HG02798 (cell line): ENCODE measurements around the gene ERRFI1.
A peak's percentile ranks its signal among the peaks of the same experiment; 100 is the strongest.

Experiments used
- ATAC-seq: cut with Tn5 transposase; IDR thresholded peaks from one replicate; pipeline ENCODE4 v1.9.1; 2021; ENCODE audit warnings: mild to moderate bottlenecking; ENCODE audit not compliant: unreplicated experiment, poor library complexity

The ERRFI1 gene

DNA sequence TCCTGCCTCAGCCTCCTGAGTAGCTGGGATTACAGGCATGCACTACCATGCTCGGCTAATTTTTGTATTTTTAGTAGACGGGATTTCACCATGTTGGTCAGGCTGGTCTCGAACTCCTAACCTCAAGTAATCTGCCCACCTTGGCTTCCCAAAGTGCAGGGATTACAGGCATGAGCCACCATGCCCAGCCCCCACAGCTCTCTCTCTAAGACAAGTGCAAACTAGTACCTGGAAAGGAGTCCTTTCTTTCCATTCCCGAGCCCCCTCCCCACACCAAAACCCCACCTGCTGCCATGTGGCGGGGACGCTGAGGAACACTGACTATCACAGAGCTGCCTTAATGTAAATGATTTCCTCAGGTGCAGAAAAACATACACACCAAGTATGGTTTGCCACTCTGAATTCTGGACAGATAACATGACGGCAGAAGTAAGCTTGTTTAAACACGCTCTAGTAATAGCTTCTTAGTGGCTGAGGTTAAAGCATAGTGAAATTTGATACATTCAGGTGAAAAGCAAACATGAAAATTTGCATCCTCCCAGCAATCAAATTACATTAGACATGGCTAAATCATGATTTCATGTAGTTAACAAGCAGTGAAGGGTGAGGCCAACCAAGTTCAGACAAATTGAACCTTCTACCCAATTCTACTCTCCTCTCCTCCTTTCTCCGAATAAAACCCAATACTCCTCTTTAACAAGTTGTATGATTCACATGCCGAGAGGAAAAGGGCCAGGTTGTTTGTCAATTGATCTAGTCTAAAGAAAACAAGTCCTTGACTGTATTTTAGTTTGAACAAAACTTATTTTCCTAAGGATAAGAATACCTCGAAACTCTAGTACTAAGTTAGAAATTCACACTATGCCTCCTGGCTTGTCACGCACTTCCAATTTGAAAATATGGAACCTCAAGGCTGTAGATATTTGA lies 19.8 kb downstream of the ERRFI1 start:
- ATAC-seq = no peak

DNA sequence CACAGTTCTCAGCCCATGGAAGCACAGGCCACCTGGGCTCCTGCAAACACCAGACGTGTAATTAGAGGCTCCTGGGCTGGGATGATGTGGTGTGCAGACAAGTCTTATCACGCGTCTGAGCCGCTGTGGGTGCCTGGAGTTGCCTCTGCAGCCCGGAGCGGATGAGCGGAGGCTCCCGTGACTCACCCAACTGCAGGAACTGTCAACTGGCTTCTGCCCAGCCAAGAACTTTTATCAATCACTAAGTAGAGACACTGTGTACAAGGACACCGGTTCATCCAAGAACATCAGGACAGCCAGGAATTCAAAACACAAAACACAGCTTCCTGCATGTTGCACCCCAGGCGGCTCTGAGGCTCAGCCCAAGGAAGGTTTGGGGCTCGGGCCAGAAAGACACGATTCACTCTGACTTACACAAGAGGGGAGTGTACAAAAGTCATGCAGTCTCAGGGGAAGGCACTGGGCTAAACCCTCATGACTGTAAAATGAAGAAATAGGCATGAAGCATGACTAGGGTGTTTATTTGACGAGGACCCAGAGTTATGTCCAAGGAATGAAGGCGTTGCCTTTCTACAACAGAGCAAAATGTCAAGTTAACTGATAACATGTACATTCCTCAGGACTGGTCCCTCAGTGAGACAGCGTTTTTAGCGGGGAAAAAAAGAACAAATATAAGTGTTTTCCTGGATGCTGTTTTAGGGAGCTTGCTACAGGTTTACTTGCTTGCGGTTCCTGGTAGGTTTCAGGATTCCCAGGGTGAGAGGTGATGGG lies 21.1 kb downstream of the ERRFI1 start:
- ATAC-seq = no peak

DNA sequence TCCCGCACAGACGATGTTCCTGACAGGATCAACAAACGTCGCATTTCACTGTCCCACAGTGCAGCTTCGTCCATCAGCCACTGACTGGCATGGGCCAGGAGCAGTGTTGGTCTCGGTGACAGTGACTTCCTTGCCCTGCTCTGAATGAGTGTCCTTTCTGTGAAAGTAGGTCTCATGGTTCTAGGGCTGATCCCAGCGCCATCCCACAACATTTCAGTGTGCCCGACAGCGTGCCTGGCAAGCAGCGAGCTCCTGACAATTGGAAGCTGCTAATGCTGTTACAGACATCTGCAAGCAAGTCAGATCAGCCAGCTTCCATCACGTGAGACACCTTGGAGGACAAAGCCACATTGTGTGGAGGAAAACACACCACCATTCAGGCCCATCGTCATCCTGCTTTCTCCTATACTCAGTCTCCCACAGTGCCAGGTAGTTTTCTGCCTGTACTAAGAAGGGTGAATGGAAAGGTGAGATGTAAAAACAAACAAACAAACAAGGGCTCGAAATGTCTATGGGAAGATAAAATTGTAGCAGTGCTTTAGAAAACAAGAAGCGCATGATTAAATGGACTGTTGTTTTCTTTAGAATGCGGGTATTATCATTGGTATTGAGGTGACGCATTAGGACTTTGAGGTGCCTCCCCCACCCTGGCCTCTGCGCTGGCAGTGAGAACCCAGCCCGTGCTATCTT lies 21.9 kb downstream of the ERRFI1 start:
- no peak for ATAC-seq

DNA sequence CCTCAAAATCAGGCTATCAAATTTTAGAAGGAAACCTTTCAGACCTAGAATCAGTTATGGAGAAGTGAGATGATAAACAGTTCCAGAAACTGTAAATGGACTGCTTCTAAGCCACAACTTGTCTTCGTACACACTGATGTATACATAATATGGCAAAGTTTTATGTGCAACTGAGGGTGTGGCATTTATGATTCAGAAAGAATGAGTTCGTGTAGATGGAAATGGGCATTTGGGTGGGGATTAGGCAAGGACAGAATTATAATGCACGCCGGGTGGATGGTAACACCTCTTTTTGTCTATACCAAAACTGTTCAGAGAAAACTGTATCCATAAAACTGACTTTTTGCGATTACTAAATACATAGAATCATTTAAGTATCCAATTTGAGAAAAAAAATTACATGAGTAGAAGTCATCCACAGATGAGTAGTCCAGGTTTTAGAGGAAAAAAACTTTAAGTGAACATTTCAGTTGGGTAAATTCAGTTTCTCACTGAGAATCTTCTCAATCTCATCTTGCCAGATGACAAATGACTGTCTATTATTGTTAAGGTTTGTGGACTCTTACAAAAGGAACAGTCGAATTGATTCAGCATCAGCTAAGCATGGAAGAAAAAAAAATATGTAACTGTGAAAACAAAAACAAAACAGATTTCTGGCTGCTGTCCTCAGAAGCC lies 22.5 kb downstream of the ERRFI1 start:
- no peak for ATAC-seq

DNA sequence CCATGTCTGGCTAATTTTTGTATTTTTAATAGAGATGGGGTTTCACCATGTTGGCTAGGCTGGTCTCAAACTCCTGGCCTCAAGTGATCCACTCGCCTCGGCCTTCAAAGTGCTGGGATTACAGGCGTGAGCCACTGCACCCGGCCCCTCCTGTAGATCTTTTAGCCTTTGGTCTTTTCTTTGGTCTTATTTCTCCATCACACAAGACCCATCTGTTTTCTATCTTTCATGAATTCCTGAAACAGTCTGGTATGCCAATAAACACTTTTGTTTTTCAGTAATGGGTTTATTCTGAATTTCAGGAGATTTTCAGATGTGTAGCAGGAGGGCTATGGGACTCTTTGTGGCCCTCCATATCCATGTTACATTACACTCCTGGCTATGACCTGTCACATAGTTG lies 23.2 kb downstream of the ERRFI1 start:
- ATAC-seq = no peak

DNA sequence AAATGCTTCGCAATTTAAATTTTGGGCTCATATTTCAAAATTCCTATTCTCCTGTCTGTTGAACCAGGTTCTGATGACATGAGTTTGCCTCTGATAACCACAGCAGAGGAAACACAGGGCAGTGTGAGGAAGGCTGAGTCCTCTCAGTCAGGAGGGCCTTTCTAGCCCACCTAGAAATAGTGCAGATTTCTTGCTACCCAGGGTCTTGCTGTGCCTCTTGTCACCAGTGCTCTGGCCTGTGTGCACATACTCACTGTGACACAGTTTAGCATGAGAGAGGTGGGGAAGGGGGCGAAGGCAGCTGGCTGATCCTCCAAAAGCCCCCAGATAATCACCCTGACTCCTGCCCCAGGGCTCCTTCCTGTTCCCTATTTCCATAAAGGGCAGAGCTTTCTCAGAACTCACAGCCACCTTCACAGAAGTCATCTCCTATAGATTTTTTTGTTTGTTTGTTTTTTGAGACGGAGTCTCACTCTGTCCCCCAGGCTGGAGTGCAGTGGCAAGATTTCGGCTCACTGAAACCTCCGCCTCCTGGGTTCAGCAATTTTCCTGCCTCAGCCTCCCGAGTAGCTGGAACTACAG lies 23.7 kb downstream of the ERRFI1 start:
- no peak for ATAC-seq

DNA sequence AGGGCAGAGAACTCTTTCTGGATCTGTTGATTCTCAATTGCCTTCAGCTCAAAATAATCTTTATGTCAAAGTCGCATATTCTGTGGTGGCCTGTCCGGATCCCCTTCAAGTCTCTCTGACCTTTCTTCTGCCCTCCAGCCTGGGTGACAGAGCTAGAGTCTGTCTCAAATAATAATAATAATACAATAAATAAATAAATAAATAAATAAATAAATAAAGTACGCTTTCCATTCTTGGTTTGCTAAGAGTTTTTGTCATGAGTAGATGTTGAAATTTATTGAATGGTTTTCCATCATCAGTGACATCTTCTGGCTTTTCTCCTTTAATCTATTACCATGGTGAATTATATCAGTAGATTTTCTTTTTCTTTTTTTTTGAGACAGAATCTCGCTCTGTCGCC lies 30.7 kb downstream of the ERRFI1 start:
- no peak for ATAC-seq

DNA sequence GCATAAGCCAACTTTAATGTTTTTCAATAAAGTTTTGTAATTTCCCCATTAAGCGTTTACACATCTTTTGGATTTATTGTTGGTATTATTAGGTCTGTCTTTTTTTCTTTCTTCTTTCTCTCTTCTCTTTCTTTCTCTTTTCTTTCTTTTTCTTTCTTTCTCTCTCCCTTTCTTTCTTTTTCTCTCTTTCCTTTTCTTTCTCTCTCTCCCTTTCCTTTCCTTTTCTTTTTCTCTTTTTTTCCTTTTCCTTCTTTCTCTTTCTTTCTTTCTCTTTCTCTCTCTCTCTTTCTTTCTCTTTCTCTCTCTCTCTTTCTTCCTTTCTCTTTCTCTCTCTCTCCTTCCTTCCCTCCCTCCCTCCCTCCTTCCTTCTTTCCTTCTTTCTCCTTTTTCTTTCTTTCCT lies 31.3 kb downstream of the ERRFI1 start:
- no peak for ATAC-seq

DNA sequence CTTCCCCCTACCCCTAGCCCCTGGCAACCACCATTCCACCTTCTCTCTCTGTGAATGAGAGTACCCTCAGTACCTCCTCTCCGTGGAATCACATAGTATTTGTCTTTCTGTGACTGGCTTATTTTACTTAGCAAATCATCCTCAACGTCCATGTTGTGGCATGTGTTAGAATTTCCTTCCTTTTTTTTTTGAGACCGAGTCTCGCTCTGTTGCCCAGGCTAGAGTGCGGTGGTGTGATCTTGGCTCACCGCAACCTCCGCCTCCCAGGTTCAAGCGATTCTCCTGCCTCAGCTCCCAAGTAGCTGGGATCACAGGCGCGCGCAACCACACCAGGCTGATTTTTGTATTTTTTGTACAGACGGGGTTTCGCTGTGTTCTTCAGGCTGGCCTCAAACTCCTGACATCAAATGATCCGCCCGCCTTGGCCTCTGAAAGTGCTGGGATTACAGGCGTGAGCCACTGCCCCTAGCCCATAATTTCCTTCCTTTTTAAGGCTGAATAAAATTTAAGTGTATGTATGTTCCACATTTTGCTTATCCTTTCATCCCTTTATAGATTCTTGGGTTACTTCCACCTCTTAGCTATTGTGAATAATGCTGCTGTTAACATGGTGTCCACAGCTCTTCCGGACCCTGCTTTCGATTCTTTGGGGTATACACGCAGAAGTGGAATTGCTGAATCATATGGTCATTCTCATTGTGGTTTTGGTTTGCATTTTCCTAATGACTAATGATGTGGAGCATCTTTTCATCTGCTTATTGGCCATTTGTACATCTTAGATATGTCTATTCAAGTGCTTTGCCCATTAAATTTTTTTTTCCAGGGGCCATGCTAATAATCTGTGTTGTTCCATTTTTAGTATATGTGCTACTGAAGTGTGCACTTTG lies 32.3 kb downstream of the ERRFI1 start:
- peak; percentile 87 for ATAC-seq

DNA sequence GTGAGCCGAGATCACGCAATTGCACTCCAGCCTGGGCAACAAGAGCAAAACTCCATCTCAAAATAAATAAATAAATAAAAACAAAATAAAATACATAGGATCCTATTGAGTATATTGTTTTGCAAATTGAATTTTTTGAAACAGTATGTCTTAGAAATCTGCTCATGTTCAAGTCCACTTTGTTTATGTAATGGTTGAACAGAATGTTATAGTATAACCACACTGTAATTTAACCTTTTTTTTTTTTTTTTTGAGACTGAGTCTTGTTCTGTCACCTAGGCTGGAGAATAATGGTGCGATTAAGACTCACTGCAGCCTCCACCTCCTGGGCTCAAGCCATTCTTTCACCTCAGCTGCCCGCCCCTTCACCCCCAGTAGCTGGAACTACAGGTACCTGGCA lies 33.2 kb downstream of the ERRFI1 start:
- ATAC-seq = no peak

DNA sequence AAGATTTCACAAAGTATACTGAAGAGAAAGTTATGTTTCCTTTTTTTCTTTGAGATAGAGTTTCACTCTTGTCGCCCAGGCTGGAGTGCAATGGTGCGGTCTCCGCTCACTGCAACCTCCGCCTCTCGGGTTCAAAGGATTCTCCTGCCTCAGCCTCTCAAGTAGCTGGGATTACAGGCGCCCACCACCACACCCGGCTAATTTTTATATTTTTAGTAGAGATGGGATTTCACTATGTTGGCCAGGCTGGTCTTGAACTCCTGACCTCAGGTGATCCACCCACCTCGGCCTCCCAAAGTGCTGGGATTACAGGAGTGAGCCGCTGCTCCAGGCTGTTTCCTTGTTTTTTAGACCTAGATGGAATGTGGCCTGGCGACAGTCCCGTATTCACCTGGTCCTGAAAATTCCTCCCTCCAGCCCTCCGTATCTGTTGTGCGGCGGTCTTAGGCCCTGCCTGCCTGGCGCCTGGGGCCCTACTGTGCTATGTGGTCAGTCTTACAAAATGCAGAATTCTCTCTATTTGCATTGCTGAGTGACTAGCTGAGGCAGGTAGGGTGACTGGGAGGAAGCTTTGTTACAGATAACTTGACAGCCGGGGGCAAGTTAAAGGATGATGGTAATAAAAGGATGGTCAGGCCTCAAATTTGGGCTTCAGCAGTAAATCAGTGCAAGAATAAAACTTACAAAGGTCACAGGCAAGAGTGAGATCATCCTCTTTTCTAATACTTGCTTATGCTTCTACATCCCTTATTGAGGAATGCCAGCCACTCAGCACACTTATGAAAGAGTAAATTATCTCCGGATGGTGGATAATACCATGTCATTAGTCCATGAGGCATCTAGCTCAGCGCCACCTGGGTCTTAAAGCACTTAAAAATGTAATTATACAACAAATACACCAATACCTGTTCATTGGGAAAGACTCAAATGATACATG lies 34.3 kb downstream of the ERRFI1 start:
- ATAC-seq = no peak

DNA sequence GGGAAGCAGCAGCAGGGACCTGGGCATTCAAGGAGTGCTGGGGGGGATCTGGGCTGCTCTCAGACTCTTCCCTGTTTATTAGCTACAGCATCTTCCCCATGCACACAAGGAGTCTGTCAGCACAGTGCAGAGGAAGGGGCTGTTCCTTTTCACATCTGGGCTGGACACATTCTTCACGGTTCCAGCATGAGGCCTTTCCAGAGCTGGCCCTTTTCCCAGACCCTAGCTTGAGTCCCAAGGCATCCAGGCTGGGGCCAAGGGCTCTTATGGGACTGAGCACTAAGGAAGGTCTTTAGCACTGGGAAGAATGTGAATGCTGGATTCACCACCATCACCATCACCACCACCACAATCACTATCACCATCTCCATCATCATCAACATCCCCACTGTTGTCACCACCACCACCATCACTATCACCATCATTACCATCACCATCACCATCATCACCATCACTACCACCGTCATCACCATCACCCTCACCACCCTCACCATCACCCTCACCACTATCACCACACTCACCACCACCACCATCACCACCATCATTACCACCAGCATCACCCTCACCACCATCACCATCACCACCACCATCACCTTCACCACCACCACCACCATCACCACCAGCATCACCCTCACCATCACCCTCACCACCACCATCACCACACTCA lies 36.2 kb downstream of the ERRFI1 start:
- ATAC-seq = no peak

DNA sequence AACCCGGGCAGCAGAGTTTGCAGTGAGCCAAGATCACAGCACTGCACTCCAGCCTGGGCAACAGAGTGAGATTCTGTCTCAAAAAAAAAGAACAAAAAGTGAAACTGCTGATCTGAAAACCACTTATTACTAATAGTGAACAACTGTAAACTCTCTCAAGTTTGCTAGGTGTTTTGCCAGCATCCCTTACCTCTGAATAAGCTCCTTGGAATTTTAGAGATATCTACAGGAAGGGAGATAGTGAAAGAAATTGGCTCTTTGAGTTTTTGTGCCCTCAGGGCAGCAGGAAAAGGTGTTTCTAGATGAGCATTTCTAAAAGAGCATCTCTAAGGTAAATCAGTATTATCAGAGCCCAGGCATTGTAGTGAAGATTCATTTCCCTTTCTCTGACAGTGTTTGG lies 37.5 kb downstream of the ERRFI1 start:
- no peak for ATAC-seq

DNA sequence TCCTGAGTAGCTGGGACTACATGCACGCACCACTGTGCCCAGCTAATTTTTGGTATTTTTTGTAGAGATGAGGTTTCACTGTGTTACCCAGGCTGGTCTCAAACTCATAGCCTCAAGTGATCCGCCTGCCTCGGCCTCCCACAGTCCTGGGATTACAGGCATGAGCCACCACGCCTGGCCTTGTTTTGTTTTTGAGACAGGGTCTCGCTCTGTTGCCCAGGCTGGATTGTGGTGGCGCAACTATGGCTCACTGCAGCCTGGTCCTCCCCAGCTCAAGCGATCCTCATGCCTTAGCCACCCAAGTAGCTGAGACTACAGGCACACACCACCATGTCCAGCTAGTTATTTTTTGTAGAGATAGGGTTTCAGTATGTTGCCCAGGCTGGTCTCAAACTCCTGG lies 38.6 kb downstream of the ERRFI1 start:
- no peak for ATAC-seq

DNA sequence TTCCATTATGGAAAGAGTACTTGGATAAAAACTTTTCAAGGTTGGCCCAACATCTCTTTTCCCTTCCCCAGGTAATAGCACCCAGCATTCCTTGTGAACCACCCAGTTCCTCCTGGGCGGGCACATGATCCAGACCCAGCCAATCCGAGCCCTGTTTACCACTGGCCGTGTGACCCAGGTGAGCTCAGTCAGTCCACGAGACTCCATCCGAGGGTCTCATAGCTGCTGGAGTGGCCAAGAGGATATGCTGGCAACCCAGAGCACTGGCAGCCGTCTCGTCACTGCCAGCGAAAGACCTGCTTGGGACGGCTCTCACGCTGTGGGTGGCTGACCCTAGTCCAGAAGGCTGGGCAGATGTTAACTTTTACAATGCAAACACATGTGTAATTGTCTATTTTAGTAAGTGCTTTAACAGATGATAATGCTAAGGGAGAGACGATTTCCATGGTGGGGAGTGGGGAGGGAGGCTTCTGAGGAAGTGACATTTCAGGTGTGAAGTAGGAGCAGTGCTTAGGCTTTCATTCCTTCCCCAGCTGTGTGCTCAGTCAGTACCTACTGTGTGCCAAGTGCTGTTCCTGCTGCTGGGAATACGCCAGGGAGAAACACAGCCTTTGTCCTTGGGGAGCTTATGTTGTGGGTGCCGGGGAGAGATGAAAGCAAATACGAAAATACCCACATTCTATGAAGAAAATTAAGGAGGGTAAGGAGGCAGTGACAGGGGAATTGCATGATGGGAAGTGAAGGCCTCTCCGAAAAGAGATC lies 40.1 kb downstream of the ERRFI1 start:
- no peak for ATAC-seq

DNA sequence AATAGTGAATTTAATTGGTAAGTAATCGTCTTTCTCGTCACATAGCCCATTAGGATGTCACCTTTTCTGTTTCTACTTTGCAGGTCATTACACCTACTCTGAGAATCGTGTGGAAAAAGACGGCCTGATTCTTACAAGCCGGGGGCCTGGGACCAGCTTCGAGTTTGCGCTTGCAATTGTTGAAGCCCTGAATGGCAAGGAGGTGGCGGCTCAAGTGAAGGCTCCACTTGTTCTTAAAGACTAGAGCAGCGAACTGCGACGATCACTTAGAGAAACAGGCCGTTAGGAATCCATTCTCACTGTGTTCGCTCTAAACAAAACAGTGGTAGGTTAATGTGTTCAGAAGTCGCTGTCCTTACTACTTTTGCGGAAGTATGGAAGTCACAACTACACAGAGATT lies 41.3 kb downstream of the ERRFI1 start:
- no peak for ATAC-seq
